A549 (cell line): ENCODE data around the gene TXNL1. TPM values are rescaled to one million over a fixed set of nuclear protein-coding genes. Genes with fewer than 3 reads are reported as not detected.

Source experiments
- ATAC-seq, 2 experiments: fragments of 200-7000 bp in 1 of 2; fragments of >200 bp in 1 of 2; cut with Nextera tagmentation in 1 of 2; cut with Tn5 transposase in 1 of 2; 3 replicates each; pipeline versions ENCODE4 v1.8.0 to v1.9.1; 2018 to 2020; ENCODE audit warnings: mild to moderate bottlenecking in 1 of 2, moderate library complexity in 1 of 2
- CTCF ChIA-PET: fragments of 300-600 bp; sonication (Branson Sonifier 250); formaldehyde crosslinking; extraction: SDS; loops from one replicate; lab custom pipeline; 2021; ENCODE audit warnings: antibody characterized with exemption, inconsistent platforms; lab: Yijun Ruan, JAX
- POLR2A ChIA-PET: fragments of 350-600 bp; formaldehyde crosslinking; extraction: SDS; loops from one replicate; lab custom pipeline; 2021; ENCODE audit warnings: antibody characterized with exemption, inconsistent platforms; lab: Yijun Ruan, JAX
- DNase-seq, 2 experiments: peaks; one replicate each; pipeline versions ENCODE4 v3.0.0 to v3.0.0-alpha.2; 2011 to 2016; ENCODE audit warnings: low read depth in 1 of 2, low spot score in 1 of 2
- FAIRE-seq: peaks from 2 replicates; lab custom pipeline; 2011; peaks lifted over from hg19 to GRCh38; lab: Jason Lieb, UNC
- H3K27ac ChIP-seq, 2 experiments: fragments of >200 bp; sonication (Bioruptor Twin); formaldehyde crosslinking; 3 replicates each; pipeline ENCODE4 v1.5.1; 2016 to 2017
- H3K4me1 ChIP-seq: fragments of >200 bp; sonication (Bioruptor Twin); formaldehyde crosslinking; 3 replicates; pipeline ENCODE4 v1.6.1; 2016
- H3K4me2 ChIP-seq: fragments of >200 bp; sonication (Bioruptor Twin); formaldehyde crosslinking; 3 replicates; pipeline ENCODE4 v1.6.1; 2016
- H3K4me3 ChIP-seq: fragments of >200 bp; sonication (Bioruptor Twin); formaldehyde crosslinking; 3 replicates; pipeline ENCODE4 v1.5.1; 2016
- H3K9me3 ChIP-seq: fragments of >200 bp; sonication (Bioruptor Twin); formaldehyde crosslinking; 3 replicates; pipeline ENCODE4 v1.6.1; 2016
- BHLHE40 ChIP-seq: IDR thresholded peaks from 2 replicates; pipeline ENCODE4 v1.6.1; 2012; ENCODE audit warnings: low read depth, low read length, inconsistent platforms
- CEBPB ChIP-seq, 2 experiments: fragments of >200 bp in 1 of 2; sonication (Bioruptor Twin) in 1 of 2; formaldehyde crosslinking in 1 of 2; IDR thresholded peaks; 2 replicates each; pipeline ENCODE4 v1.6.1; 2012 to 2016
- CTCF ChIP-seq: fragments of >200 bp; sonication (Bioruptor Twin); formaldehyde crosslinking; IDR thresholded peaks from 3 replicates; pipeline ENCODE4 v1.5.1; 2016
- E2F6 ChIP-seq: IDR thresholded peaks from 2 replicates; pipeline ENCODE4 v1.6.1; 2012; ENCODE audit warnings: low read depth, borderline replicate concordance
- FOSL2 ChIP-seq, 2 experiments: fragments of 450-650 bp in 1 of 2; fragments of >200 bp in 1 of 2; sonication (Bioruptor Twin) in 1 of 2; formaldehyde crosslinking; IDR thresholded peaks; 2 replicates each; pipeline versions ENCODE4 v1.5.0 to v1.6.1; 2016 to 2020; ENCODE audit warnings: mild to moderate bottlenecking in 1 of 2, moderate library complexity in 1 of 2
- FOXS1 ChIP-seq: fragments of 250-450 bp; sonication (Bioruptor Pico); IDR thresholded peaks from 2 replicates; pipeline ENCODE4 v1.5.0; 2020; ENCODE audit warnings: mild to moderate bottlenecking, moderate library complexity
- GATA3 ChIP-seq: IDR thresholded peaks from 2 replicates; pipeline ENCODE4 v1.6.1; 2012; ENCODE audit warnings: borderline replicate concordance
- HEYL ChIP-seq: fragments of 250-450 bp; sonication (Bioruptor Pico); IDR thresholded peaks from 2 replicates; pipeline ENCODE4 v1.8.0; 2021; ENCODE audit warnings: mild to moderate bottlenecking, moderate library complexity
- HOXB13 ChIP-seq: fragments of 250-450 bp; sonication (Bioruptor Pico); IDR thresholded peaks from 2 replicates; pipeline ENCODE4 v1.5.0; 2020; ENCODE audit warnings: low read depth, mild to moderate bottlenecking, moderate library complexity
- HOXB5 ChIP-seq: fragments of 250-450 bp; sonication (Bioruptor Pico); IDR thresholded peaks from 2 replicates; pipeline ENCODE4 v1.5.0; 2020; ENCODE audit warnings: mild to moderate bottlenecking, moderate library complexity
- KDM5A ChIP-seq: fragments of 200-600 bp; sonication (generic); IDR thresholded peaks from 2 replicates; pipeline ENCODE4 v1.6.1; 2016; ENCODE audit warnings: antibody characterized with exemption, mild to moderate bottlenecking
- MAFK ChIP-seq: fragments of 450-650 bp; IDR thresholded peaks from 2 replicates; pipeline ENCODE4 v1.6.1; 2014; ENCODE audit not compliant: partially characterized antibody
- MAX ChIP-seq: IDR thresholded peaks from 2 replicates; pipeline ENCODE4 v1.6.1; 2012
- MYC ChIP-seq: IDR thresholded peaks from 2 replicates; pipeline ENCODE4 v1.6.1; 2012; ENCODE audit warnings: mild to moderate bottlenecking, inconsistent platforms, low read length, improper control_type of control experiment, borderline replicate concordance
- NFE2L2 ChIP-seq: fragments of 150-350 bp; conservative IDR thresholded peaks from 2 replicates; pipeline ENCODE4 v1.6.1; 2014; ENCODE audit warnings: low read length
- NR3C1 ChIP-seq: fragments of >200 bp; sonication (Bioruptor Twin); formaldehyde crosslinking; IDR thresholded peaks from 3 replicates; pipeline ENCODE4 v1.6.1; 2017
- RAD21 ChIP-seq, 2 experiments: fragments of >200 bp in 1 of 2; sonication (Bioruptor Twin) in 1 of 2; formaldehyde crosslinking in 1 of 2; IDR thresholded peaks in 1 of 2; conservative IDR thresholded peaks in 1 of 2; 2 replicates in 1 of 2; 3 replicates in 1 of 2; pipeline ENCODE4 v1.6.1; 2012 to 2018; ENCODE audit warnings: inconsistent platforms in 1 of 2
- RARB ChIP-seq: fragments of 250-450 bp; sonication (Bioruptor Pico); IDR thresholded peaks from 2 replicates; pipeline ENCODE4 v1.8.0; 2021; ENCODE audit warnings: mild to moderate bottlenecking, moderate library complexity
- RFX5 ChIP-seq: fragments of 450-650 bp; IDR thresholded peaks from 2 replicates; pipeline ENCODE4 v1.7.1; 2014; ENCODE audit warnings: antibody characterized with exemption, mild to moderate bottlenecking, moderate library complexity
- RNF2 ChIP-seq: fragments of 200-600 bp; sonication (generic); IDR thresholded peaks from 2 replicates; pipeline ENCODE4 v1.6.1; 2016; ENCODE audit warnings: low read depth, mild to moderate bottlenecking, antibody characterized with exemption, moderate library complexity, borderline replicate concordance
- SMC3 ChIP-seq: fragments of >200 bp; sonication (Bioruptor Twin); formaldehyde crosslinking; IDR thresholded peaks from 3 replicates; pipeline ENCODE4 v1.6.1; 2018; ENCODE audit warnings: inconsistent platforms
- USF2 ChIP-seq: fragments of 450-650 bp; IDR thresholded peaks from 2 replicates; pipeline ENCODE4 v1.6.1; 2014; ENCODE audit warnings: antibody characterized with exemption
- ZC3H11A ChIP-seq: fragments of 450-650 bp; IDR thresholded peaks from 2 replicates; pipeline ENCODE4 v1.6.1; 2014; ENCODE audit warnings: antibody characterized with exemption, mild to moderate bottlenecking
- WGBS: methylation state at CpG from one replicate; pipeline ENCODE4 v1.1.6; 2017; ENCODE audit errors: missing lambda C conversion rate; 5-methylcytosine and 5-hydroxymethylcytosine counted together
- polyA plus RNA-seq, 4 experiments: library from polyadenylated mRNA; depleted of rRNA in 3 of 4; stranded (reverse); fragments of >200 nt; fragmentation: RNase III in 1 of 4; extraction: RNeasy Plus Mini Kit Qiagen cat#74134 plus additional on column Dnase treatment in 1 of 4; gene quantifications; 2 replicates in 3 of 4; 3 replicates in 1 of 4; pipeline ENCODE4 v1.2.3, GENCODE V29; 2011 to 2017
- TF ChIP-seq, protein P1 (sequence below): fragments of >200 bp; sonication (Bioruptor Twin); formaldehyde crosslinking; IDR thresholded peaks from 3 replicates; pipeline ENCODE4 v1.6.1; 2016

Gene TXNL1
- polyA plus RNA-seq, 2 of the 4 experiments (the other 2 are of a cell fraction) = 59.5 to 104 TPM

DNA sequence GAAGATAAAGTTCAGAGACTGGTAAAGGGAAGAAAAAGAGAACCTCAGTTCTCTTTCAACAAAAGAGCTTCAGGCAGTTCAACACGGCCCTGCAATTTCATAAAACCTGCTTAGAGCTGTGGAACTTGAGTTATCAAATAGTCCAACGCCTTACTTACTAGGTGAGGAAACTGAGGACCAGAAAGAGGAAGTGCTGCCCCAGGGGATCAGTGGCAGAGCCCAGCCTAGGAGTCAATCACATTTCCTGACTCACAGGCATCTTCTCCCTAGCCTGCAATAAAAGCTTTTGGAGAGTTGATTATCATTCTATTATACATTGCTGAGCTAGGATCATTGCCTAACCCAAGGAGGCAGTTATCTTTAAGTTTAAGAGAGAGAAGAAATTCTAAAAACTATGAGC lies 77.4 kb downstream of the TXNL1 start (continued):
- TF ChIP-seq CTCF (no peak), CEBPB (IDR thresholded peaks at IDR 0.05) (no peak), MAX (no peak), USF2 (no peak), FOSL2 (IDR thresholded peaks at IDR 0.05) (no peak), FOSL2 (CRISPR knock-in tag; IDR thresholded peaks at IDR 0.05) (no peak)

DNA sequence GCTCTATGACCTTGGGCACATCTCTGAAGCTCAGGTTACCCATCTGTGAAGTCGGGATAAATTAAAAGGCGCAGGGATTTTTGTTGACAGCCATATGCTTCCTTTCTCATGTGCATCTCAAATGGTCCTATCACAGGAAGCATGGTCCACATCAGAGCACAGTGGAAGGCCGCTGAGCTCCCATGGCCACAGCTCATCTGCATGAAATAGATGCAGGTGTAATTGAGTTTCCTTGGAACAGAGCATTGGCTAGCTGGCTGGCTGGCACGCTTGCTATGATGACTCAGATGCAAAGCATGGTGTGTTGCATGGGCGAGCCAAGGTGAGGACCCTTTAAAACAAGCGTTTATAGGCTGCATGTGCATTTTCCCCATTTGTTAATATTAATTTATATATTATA lies 79.3 kb downstream of the TXNL1 start:
- Histone ChIP-seq H3K4me3 (no peak overlapping the region), H3K4me1 (no peaks in the 10 kb centered on the region), H3K9me3 (no peaks in the 10 kb centered on the region), H3K4me2 (no peak overlapping the region), H3K27ac (no peak overlapping the region)
- no peak for ATAC-seq
- WGBS = 36% methylated on average over 6 of the region's 6 CpGs
- TF ChIP-seq, protein P1, sequence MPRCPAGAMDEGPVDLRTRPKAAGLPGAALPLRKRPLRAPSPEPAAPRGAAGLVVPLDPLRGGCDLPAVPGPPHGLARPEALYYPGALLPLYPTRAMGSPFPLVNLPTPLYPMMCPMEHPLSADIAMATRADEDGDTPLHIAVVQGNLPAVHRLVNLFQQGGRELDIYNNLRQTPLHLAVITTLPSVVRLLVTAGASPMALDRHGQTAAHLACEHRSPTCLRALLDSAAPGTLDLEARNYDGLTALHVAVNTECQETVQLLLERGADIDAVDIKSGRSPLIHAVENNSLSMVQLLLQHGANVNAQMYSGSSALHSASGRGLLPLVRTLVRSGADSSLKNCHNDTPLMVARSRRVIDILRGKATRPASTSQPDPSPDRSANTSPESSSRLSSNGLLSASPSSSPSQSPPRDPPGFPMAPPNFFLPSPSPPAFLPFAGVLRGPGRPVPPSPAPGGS = no peak
- no peak for TF ChIP-seq FOXS1 (CRISPR knock-in tag)
- FAIRE-seq = no peak
- ChIA-PET POLR2A (no interaction called here), CTCF (interaction anchor here (1.0 kb wide), 1 partner anchor 17 kb away, joined by 4 read pairs; no protein-coding TSS in a partner anchor)
- no peak for DNase-seq

GRCh38 chr18:56556907-56557306 lies 81.5 kb downstream of the TXNL1 start:
- Histone ChIP-seq H3K4me2 (no peak overlapping the region), H3K4me1 (no peaks in the 10 kb centered on the region), H3K4me3 (no peak overlapping the region), H3K27ac (no peak overlapping the region)
- CTCF ChIA-PET = interaction anchor here (0.6 kb wide), 1 partner anchor 897 kb away, joined by 3 read pairs; no protein-coding TSS in a partner anchor
- no peak for TF ChIP-seq NR3C1
- TF ChIP-seq KDM5A = no peak
- TF ChIP-seq FOSL2 (IDR thresholded peaks at IDR 0.05) = no peak
- no peak for TF ChIP-seq FOSL2 (CRISPR knock-in tag; IDR thresholded peaks at IDR 0.05)
- TF ChIP-seq HOXB5 (CRISPR knock-in tag) = no peak
- TF ChIP-seq MYC = no peak
- no peak for TF ChIP-seq MAFK
- no peak for TF ChIP-seq NFE2L2
- no peak for TF ChIP-seq E2F6
- no peak for TF ChIP-seq HEYL (CRISPR knock-in tag)
- TF ChIP-seq BHLHE40 = no peak
- TF ChIP-seq RNF2 = no peak
- TF ChIP-seq ZC3H11A = no peak
- TF ChIP-seq RAD21 (conservative IDR thresholded peaks at IDR 0.05 in 1 of 2, IDR thresholded peaks at IDR 0.05 in 1 of 2) = no peak
- no peak for TF ChIP-seq GATA3
- TF ChIP-seq RFX5 = no peak
- TF ChIP-seq RARB = no peak
- no peak for TF ChIP-seq SMC3
- no peak for TF ChIP-seq HOXB13 (CRISPR knock-in tag)
- TF ChIP-seq, all 56 proteins: peak for 0
- FAIRE-seq (no peak), DNase-seq (no peak), ATAC-seq (no peak)
- H3K9me3 ChIP-seq = no peaks in the 10 kb centered on the region
- POLR2A ChIA-PET = no interaction called here
- 40% methylated on average over 1 of the region's 1 CpG for WGBS
